GM19043 (cell line): ENCODE results near the gene LAPTM5.

Experiments
- ATAC-seq: cut with Tn5 transposase; IDR thresholded peaks from one replicate; pipeline ENCODE4 v1.9.1; 2021; ENCODE audit warnings: low read depth; ENCODE audit not compliant: unreplicated experiment

The LAPTM5 gene

DNA sequence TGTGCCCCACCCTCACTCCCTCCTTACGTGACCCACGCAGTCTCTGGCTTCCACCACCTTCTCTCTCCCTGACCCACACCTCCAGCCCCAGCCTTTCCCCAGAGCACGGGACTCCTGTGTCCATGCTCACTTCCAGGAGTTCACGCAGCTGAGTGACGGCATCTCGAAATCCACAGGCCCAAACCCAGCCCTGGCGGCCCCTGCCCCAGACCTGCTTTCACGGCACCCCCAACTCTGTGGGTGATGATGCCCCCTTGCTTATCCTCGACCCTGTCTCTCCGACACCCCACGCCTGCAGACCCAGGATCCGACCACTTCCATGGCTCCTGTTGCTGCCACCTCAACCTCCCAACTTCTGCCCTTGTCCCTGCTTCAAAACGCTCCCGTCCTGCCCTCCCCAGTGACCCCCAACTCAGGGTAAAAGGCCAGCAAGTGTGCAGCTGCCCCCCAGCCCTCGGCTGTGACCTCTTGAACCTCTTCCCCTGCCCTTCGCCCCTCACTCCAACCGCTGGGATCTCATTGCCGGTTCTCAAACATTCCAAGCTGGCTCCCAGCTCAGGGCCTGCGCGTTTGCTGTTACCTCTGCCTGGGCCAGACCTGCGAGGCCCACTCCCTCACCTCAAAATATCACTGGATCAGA lies 30.4 kb upstream of the LAPTM5 start:
- no peak for ATAC-seq

DNA sequence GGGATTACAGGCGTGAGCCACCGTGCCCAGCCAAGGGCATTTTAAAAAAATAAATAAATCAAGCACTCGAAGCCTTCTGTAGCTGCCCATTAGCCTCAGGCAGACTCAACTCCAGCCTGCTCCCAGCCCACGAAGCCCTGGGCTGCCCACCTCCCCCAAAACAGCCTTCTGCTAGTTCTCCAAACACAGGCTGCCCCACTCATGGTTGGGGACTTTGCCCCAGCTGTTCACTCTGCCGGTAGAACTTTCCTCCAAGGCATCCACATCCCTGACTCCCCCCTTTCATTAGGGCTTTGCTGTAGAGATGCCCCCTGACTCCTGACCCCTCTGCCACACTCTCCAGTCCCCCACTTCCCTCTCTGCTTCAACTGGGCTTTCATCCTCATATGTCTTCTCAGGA lies 29.7 kb upstream of the LAPTM5 start:
- no peak for ATAC-seq

DNA sequence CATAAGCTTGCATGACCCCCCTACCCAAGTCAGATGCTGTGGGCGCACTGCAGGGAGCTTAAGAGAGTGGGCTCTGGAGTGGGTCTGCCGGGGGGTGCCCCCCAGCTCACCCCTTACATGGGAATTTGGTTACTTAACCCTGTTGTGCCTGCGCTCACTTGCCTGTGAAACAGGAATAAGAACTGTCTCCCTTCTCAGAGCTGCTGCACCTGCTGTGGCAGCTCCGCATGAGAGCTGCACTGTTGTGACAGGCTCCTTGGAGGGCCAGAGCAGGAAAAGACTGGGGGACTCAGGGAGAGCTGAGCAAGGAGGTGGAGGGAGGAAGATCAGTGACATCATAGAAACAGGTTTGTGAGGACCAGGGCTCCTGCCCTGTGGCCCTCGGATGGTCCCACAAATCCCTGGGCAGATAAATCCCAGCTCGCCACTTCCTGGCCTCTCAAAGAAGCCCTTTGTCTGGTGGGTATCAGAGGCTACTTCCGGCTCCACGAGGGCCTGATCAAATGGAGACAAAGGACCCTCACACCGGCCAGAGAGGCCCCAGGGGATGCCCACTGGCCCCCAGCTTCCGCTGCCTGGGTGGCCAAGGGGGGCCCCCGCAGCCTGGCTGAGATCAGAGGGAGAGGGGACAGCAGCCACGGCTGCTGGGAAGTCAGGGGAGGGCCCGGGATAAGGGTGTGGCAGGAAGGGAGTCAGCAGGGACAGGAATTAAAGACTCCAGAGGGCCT lies 28.9 kb upstream of the LAPTM5 start:
- ATAC-seq = no peak

DNA sequence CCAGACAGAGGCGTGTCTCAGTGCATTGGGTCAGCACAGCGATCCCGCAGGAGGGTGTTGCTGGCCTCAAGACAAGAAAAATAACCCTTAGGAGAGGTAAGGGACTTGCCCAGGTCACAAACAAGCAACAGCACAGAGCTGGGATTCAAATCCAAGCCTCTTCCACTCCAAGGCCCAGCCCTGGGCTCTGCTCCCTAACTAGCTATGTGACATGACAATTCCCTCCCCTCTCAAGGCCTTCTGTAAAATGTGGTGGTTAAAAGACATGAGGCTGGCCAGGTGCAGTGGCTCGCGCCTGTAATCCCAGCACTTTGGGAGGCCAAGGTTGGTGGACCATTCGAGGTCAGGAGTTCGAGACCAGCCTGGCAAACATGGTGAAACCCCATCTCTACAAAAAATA lies 28.1 kb upstream of the LAPTM5 start:
- no peak for ATAC-seq

DNA sequence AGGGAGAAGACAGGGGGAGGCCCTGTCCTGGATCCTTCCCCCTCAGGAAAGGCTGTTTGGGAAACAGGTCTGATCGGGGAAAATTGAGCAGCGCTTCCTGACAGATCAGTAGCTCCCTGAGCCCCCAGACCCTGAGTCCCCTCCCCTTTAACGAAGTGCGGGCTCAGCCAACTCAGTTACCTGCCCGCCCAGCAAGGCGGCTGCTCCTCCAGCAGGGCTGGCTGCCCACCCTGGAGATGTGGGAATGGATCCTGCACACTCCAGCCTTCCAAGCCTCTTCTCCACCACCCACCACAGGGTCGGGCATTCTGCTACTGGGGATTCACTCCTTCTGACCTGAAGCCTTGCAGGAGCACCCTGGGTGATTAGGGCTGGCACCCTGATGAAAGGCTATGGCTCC lies 27.6 kb upstream of the LAPTM5 start:
- no peak for ATAC-seq

DNA sequence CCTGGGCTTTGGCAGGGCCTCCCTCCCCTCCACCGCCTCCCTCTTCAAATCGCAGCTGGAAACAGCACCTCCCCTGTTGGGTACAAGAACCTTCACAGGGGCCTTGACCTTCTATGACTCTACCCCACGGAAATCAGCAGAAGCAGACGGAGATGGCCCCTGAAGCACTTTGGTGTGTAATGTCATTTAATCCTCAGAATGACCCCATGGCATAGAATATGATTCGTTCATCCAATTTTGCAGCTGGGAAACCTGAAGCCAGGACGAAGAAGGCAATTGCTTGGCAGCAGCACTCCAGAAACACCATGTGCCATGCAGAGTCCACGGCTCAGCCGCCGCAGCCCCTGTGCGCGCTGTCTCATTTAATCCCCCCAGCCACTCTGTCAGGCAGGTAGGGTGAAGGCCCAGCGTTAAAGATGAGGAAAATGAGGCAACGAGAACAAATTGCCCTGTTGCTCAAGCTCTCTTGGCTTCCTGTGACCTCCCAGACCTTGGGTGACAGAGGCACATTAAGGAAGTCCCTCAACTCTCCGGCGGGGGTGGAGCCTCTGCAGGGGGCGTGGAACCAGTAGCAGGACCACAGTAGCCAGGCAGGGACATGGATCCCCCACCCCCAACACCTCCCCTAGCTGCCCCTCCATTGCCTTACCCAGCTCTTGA lies 25.8 kb upstream of the LAPTM5 start:
- ATAC-seq = no peak

DNA sequence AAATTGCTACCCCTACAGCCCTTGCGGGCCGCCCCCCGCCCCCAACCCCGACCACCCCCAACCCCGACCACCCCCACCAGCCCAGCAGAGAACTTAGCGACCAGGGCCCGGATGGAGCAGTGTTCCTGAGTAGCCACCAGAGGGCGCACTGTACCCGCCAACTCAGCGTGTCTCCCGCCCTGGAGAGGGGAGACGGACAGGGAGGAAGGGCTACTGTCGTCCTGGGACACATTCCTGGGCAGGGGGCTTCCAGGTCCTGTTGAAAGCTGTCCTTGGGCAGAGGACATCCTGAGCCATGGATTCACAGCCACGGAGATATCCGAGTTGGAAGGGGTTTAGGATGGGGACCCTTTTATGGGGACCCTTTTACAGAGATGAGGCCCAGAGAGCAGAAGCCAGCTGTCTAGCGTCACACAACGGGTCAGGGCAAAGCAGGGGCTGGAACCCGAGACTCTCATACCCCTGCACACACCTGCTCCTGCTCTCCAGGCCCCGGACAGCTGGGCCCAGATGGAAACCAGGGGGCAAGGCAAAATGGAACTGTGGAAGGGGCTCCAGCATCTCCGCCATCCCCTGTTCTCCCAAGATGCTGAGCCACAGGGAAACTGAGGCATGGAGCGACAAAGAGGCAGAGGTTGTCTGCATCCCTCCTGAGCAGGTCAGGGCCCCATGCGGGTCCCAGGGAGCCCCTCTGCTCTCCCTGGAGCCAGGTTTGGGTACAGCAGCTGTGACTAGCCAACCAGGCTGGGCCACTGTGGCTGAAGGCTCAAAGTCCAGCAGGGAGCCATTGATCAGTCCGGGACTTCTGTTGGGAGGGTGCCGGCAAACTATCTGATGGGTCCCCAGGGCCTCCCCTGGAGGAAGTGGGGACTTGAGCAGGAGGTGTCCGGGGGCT lies 25.0 kb upstream of the LAPTM5 start:
- no peak for ATAC-seq

DNA sequence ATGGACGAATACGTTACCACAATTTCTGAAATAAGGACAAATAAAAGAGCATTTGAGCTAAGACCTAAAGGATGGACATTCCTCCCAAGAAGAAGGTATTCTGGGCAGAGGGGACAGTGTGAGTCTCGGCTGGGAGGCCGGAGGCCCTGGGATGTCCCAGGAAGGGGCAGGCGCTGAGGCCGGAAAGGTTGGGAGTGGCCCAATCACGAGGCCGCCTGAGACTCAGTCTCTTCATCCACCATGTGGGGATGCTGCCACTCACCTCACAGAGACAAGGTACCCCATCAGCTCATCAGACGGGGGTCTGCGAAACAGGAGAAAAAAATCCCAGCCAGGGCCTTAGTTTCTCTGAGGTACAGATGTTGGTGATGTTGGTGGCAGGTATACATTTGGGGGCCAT lies 24.3 kb upstream of the LAPTM5 start:
- no peak for ATAC-seq

DNA sequence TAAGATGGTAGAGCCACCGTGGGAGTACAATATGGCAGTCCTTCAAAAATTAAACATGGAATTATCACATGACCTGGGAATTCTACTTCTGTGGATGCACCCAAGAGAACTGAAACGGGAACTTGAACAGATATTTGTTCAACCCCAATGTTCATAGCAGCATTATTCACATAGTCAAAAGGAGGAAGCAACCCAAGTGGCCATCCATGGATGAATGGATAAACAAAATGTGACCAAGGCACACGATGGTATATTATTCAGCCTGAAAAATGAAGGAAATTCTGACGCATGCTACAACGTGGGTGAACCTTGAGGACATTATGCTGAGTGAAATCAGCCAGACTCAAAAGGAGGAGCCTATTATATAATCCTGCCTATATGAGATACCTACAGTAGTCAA lies 22.8 kb upstream of the LAPTM5 start:
- no peak for ATAC-seq

DNA sequence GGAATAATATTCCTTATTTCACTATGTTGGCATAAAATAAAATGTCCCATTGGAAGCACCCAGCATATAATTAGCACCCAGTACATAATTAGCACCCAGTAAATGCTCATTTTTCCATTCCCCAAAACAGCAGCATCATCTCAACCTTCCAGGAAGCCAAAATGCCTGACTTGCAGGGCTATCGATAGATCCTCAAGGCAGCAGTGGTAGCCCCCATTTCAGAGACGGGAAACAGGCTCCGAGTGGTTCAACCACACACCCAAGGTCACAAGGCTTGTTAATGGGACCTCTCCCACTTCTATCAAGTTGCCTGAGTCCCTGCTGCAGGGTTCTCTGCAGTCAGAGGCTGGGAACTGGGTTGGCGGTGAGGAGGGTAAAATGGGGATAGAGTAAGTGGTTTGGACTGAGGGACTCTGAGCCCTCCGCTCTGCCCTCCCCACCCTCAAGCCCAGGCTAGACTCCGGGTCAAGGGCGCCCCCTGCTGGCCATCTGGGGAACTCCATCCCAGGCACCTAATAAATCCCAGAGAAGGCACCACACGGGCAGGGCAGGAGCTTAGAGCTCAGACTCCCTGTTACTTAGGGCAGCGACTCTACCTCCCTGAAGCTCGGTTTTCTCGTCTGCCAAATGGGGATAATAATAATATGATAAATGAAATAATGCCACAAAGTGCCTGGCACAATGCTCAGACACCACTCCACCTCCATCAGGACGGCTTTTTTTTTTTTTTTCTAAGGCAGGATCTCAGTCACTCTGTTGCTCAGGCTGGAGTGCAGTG lies 21.9 kb upstream of the LAPTM5 start:
- peak; percentile 67 for ATAC-seq

DNA sequence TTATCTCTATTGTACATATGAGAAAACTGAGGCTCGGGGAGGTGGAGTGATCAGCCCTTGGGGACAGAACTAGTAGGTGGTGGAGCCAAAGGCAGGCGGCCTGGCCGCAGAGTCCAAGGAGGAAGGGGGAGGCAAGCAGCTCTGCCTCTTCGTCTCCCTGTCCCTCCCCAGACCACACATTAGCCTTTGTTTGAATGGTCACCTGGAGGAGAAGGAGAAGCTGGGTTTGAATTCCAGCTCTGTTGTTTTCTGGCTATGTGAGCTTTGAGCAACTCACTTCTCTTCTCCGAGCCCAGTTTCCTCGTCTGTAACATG lies 21.4 kb upstream of the LAPTM5 start:
- ATAC-seq = no peak

DNA sequence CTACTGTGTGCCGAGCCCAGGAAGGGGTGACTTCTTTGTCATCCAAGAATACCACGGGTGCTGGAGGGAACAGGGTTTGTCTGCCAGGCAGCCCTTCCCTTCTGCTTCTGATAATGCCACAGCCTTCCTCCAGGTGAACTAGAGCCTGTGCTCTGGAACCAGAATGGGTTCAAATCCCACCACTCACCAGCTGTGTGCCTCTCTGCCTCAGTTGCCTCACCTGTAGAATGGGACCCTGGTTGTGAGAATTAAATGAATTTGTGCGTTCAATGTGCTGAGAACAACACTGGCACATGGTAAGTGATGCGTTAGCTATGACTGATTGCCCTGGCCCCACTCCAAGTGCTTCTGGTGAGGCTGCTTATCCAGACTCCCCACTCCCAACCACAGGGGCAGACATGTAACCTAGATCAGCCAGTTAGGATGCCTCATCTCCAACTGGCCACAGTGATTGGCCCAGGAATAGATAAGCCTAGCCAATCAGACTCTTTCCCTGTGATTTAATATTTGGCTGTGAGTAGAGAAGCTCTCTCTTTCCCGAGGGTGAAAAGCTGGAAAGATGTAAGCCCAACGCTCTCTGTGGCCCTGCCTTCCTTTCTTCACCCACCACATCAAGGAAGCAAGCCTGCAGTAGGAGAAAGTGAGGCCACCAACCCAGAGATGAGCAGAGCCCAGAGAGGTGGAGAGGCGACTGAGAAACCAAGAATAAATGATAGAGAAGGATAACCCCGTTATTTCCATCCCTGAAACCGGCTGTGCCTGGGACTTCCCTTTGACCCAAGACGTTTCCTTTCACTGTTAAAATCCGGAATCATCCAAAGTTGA lies 20.8 kb upstream of the LAPTM5 start:
- ATAC-seq = no peak

DNA sequence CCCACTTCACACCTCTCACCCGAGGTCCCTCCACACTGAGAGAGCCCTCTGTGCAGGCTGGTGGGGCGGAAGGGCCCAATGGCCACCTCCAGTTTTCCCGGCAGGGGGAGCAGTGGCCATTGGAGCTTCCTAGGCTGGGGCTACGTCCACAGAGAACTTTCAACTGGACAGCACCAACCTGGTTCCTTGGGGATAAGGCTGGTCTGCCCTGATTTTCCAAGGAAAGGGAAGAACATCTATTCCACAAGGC lies 20.3 kb upstream of the LAPTM5 start:
- ATAC-seq = no peak

DNA sequence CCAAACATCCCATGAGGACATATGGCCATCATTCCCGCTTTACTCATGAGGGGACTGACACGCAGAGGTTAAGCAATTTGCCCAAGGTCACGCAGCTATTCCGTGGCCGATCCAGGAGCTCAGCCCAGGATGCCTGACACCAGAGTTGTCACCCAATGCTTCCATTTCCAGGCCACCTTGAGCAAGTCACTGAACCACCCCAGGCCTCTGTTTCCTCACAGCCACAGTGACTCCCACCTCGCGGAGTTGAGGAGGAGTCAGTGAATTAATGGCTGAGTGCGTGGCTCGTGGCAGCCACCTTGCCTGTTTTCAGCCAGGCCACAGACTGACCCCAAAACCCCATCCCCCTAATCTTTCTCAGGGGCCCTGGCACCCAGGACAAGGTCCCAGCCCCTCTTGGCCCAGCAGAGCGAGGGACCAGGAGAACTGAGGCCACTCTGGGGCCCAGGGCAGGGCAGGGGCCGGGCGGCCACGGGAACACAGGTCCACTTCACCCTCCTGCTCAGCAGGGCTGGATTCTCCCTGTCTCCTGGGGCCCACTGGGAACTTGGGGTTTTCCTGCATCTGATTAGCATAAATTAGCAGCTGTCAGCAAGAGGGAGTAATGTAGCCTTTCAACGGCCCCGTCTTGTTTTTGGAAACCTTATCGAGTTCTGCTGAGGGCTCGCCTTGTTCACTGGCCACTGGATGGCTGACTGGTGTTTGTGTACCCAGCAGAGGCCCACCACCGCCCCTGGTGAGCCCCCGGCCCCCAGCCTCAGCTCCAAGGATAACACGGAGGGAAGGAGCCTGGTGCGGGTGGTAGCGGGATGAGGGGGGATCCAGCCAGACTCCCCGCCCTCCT lies 19.7 kb upstream of the LAPTM5 start:
- ATAC-seq = no peak

DNA sequence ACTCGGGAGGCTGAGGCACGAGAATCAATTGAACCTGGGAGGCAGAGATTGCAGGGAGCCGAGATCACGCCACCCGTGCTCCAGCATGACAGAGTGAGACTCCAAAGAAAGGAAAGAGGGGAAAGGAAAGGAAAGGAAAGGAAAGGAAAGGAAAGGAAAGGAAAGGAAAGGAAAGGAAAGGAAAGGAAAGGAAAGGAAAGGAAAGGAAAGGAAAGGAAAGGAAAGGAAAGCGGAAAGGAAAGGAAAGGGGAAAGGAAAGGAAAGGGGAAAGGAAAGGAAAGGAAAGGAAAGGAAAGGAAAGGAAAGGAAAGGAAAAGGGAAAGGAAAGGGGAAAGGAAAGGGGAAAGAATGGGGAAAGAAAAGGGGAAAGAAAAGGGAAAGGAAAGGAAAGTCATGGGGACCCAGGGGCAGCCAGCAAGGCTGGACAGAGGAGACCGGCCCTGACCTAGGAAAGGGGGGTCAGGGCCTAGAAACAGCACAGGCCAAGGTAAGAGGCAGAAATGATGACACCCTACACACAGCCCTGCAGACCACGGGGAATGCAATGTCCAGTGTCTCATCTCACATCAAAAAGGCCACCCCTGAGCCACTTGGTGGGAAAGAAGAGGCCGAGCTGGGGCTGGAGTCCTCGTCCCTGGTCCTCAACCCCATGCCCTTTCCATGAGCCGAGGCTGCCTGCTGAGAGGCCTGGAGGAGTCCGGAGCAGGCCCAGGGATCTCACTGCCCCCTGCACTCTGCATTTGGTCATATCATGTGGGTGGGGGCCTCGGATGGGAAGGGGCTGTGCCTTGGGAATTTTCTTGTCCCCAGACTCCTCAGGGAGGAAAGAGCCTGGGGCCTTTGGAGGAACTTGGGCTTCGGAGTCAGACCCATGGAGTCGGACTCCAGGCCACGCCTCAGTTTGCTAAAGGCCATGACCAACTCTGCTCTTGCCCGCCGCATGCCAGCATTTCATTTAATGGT lies 18.8 kb upstream of the LAPTM5 start:
- no peak for ATAC-seq

DNA sequence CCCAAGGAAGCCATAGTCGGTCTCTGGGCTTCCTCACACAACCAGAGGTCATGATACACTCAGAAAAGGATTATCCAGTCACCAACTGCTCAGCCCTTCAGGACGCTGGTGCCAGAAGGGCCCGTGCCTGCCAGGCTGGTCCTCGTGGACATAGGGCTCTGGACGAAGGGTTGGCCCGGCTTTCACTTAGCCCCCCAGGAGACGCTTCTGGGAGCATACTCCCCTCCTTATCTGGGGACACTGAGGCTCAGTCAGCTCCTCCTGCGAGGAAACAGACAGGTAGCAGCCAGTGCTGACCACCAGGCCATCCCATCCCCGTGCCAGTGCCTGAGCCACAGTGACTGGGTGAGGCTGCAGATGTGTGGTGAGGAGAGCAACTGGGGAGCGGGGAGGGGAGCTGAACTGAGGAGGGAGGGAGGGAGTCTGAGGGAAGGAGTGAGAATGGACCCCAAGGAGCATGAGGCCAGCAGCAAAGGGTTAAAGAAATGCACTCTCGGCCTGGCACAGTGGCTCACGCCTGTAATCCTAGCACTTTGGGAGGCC lies 17.9 kb upstream of the LAPTM5 start:
- no peak for ATAC-seq

DNA sequence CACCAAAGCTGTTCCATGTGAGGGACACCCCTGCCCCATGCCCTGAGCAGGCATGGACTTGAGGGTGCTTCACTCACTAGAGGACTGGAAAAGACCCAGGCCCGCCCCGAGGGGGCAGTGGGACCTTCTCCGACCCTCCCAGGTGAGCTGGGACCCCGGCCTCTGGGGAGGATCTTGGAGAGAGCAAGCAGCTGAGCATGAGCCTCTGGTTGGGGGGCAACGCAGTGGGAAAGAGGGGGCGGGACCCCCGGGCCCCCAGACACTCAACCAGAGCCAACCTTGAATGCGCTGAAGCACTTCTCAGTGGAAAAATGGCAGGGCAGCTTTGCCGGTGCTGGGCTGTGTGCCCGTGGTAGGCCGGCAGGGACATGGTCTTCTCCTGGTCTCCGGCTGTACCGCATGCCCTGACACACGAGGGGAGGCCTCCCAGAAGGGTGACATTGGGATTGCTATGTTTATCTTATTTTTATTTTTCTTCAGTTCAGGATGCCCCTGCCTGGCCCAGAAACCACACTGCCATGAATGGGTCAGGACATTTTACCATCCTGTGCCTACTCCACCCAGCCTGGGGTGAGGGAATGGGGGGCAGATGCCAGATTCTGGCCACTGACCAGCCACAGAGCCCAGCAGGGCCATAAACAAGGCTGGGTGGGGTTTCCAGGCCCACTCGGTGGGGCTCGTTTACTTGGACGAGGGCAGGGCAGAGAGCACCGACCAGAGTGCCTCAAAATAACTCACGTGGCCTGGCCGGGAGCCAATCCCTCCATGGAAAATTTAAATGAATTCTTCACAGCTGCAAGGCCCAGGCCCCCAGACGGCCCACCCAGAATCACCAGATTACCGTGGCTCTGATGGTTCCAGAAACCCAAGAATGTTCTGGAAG lies 17.2 kb upstream of the LAPTM5 start:
- no peak for ATAC-seq
